Placental pericyte (primary cell): Measurements from ENCODE around the gene FAM53C. TPM values are rescaled to one million over a fixed set of nuclear protein-coding genes. Genes with fewer than 3 reads are reported as not detected.

Source experiments
- total RNA-seq: library from RNA; depleted of rRNA; stranded (reverse); fragments of >200 nt; gene quantifications from 2 replicates; pipeline ENCODE4 v1.2.3, GENCODE V29; 2012

The FAM53C gene
- 23.6 and 32.4 TPM in 2 replicates for total RNA-seq

DNA sequence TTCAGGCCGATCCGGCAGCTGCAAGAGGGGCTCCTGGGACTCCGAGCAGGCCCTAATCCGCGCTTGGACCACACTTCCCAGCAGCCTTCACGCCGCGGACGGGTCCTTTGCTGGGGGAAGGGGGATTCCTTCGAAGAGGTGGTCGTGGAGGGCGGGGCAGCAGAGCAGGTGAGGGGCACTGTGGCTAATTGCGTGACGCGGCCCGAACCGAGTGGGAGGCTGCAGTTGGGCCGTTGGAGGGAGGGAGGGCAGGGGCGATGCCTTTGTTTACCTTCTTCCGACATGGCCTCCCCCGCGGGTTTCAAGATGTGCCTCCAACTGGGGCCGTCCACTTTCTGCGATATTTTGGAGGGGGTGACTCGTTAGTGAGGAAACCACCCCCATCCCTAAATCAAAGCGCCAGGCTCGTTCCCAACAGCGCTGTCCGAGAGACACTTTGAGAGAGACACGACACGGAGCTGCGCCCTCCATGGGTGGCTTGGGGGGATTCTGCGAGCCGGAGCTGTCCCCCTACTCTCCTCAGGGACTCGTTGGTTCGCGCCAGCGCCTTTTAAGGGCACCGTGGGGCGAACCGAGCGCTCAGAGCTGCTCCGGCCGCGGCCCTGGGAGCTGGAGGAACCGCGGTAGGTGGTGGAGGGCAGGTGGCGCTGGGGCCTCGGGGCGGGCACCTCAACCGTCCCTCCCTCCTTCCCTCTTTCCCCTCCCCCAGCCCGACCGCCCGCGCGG, at the start of gene FAM53C:
Gene FAM53C, plus strand, starts transcription at position 582 of the 726 bp plus-strand sequence. CDS start 3,070 bp downstream, outside the sequence.

DNA sequence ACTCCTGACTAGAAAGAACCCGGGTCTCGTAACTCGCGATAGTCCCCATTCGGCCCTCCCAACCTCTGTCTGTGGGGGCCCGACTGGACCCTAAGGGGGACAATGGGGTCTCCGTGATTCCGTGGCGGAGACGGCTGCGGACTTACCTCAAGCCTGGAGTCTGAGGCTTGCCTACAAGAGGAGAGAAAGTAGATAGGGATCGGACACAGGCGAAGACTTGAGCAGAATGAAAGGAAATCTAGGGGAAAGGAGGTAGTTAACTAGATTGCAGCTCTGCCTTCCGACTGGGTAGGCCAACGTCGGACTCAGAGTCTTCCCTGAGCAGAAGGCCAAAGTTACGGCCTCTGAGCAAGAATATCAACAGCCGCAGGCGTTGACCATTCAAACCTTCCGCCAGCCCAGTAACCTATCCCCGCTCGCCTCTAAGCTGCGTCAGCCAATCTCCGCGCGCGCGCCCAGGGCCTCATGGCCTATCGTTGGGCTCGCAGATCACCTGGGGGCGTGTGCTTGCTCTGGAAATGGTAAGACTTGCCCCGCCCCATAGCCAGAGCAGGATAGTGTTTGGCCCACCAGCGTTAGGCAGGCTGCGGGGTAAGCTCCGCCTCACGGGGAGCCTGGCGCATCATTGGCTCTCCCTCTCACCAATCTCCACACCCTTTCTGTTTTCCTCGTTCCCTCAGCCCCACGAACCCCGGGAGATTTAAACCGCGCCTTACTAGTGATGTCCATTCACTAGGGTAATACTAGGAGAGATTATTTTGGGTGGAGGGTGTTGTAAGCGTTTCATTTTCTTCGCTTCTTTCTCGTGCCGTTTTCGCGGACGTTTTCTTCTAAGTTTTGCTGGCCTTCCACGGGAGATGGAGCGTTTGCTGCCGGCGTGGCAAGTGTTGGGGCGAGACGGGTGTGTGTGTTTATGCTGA, 6.4 kb upstream of the FAM53C start, which contains the start of gene CDC25C:
Gene CDC25C, minus strand, starts transcription at position 356 of the 920 bp plus-strand sequence. CDS start 624 bp downstream, outside the sequence.

DNA sequence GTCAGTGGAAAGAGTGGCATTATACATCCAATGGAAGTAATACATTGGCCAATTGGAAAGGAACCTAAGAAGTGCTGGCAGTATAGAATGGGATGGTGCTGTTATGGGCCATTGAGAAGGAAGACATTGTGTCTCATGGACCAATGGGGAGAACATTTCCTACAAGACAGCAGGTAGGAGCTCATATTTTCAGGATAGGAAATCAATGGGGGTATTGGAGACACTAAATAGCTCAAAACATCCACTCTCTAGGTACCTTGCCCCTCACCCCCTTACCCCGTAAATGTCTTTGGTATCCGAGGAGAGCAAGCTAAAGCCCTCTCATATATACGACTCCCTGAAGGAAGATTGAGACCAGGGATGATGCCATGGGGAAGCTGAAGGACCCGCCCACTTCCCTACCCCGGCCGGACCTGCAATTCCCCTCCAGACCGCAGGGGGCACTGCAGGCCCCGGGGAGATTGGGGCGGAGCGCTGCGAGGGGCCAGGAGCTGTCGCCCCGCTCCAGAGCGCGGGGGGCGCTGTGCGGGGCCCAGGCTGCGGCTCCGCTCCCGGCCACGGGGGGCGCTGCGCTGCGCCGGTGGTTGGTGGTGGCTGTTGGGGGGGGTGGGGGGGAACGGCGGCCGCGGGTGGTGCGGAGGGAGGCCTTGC, 14.1 kb downstream of the FAM53C start, which contains the start of gene KDM3B:
Gene KDM3B, plus strand, starts transcription at position 615 of the 651 bp plus-strand sequence. CDS start 111 bp downstream, outside the sequence.

Other genes with a start within 250 kb of the FAM53C start
- gene NME5, start 198.8 kb upstream of the FAM53C start, total RNA-seq, result not detected in 2 replicates
- 35.0 and 46.7 TPM in 2 replicates for gene BRD8, start 159.6 kb upstream of the FAM53C start, total RNA-seq
- gene KIF20A, start 159.2 kb upstream of the FAM53C start, total RNA-seq, result 0.66 and 67.7 TPM in 2 replicates
- 19.3 and 33.2 TPM in 2 replicates for gene CDC23, start 124.9 kb upstream of the FAM53C start, total RNA-seq
- gene GFRA3, start 63.6 kb upstream of the FAM53C start, total RNA-seq, result not detected in 2 replicates
- gene CDC25C, start 6.5 kb upstream of the FAM53C start, total RNA-seq, result 0.44 and 13.3 TPM in 2 replicates
- gene KDM3B, start 14.4 kb downstream of the FAM53C start, total RNA-seq, result 48.4 and 53.3 TPM in 2 replicates
- gene REEP2, start 100.8 kb downstream of the FAM53C start, total RNA-seq, result 5.9 TPM in 2 replicates
- gene EGR1, start 127.2 kb downstream of the FAM53C start, total RNA-seq, result 1.8 and 5.2 TPM in 2 replicates
- 118 and 154 TPM in 2 replicates for gene ETF1, start 205.0 kb downstream of the FAM53C start, total RNA-seq
- gene HSPA9, start 237.1 kb downstream of the FAM53C start, total RNA-seq, result 433 and 845 TPM in 2 replicates